BLaER1 (cell line): ENCODE data around the gene SLC13A2.

ENCODE experiments used
- H3K27ac ChIP-seq: shearing (Covaris generic); formaldehyde crosslinking; 2 replicates; pipeline ENCODE4 v1.8.1; 2022
- H3K27me3 ChIP-seq: shearing (Covaris generic); formaldehyde crosslinking; 2 replicates; pipeline ENCODE4 v1.8.1; 2022
- H3K36me3 ChIP-seq: shearing (Covaris generic); formaldehyde crosslinking; 2 replicates; pipeline ENCODE4 v1.8.1; 2022
- H3K4me1 ChIP-seq: shearing (Covaris generic); formaldehyde crosslinking; 2 replicates; pipeline ENCODE4 v1.8.1; 2022
- H3K4me2 ChIP-seq: shearing (Covaris generic); formaldehyde crosslinking; 2 replicates; pipeline ENCODE4 v1.8.1; 2022
- H3K4me3 ChIP-seq: shearing (Covaris generic); formaldehyde crosslinking; 2 replicates; pipeline ENCODE4 v1.8.1; 2022
- H3K9ac ChIP-seq: shearing (Covaris generic); formaldehyde crosslinking; 2 replicates; pipeline ENCODE4 v1.8.1; 2022
- H3K9me3 ChIP-seq: shearing (Covaris generic); formaldehyde crosslinking; 2 replicates; pipeline ENCODE4 v1.8.1; 2022
- H4K20me1 ChIP-seq: shearing (Covaris generic); formaldehyde crosslinking; 2 replicates; pipeline ENCODE4 v1.8.1; 2022
- Cebpa-rat ChIP-seq: shearing (Covaris generic); IDR thresholded peaks from 2 replicates; pipeline ENCODE4 v1.8.1; 2022

The SLC13A2 gene

GRCh38 chr17:28544402-28545140 lies 71.1 kb downstream of the SLC13A2 start:
- Histone ChIP-seq H3K27ac (no peak overlapping the region), H3K4me1 (peaks cover 50% of the 10 kb centered on the region), H3K4me3 (no peak overlapping the region), H3K36me3 (peaks cover 9% of the 10 kb centered on the region), H3K9me3 (no peaks in the 10 kb centered on the region), H3K9ac (no peak overlapping the region), H3K27me3 (no peaks in the 10 kb centered on the region), H3K4me2 (peak overlapping the region; percentile 63), H4K20me1 (peaks cover 2% of the 10 kb centered on the region; the same call in 1 of the 2 replicates)
- no peak for TF ChIP-seq Cebpa-rat

GRCh38 chr17:28545141-28545503 lies 71.7 kb downstream of the SLC13A2 start:
- Histone ChIP-seq H3K4me1 (peaks cover 56% of the 10 kb centered on the region), H3K27ac (no peak overlapping the region), H3K36me3 (peaks cover 9% of the 10 kb centered on the region), H3K4me2 (no peak overlapping the region), H3K9me3 (no peaks in the 10 kb centered on the region), H3K4me3 (no peak overlapping the region), H3K27me3 (no peaks in the 10 kb centered on the region), H4K20me1 (peaks cover 7% of the 10 kb centered on the region; the same call in 1 of the 2 replicates), H3K9ac (no peak overlapping the region)
- TF ChIP-seq Cebpa-rat, result no peak

GRCh38 chr17:28545787-28546415 lies 72.5 kb downstream of the SLC13A2 start:
- Histone ChIP-seq H3K4me1 (peaks cover 59% of the 10 kb centered on the region), H3K36me3 (peaks cover 9% of the 10 kb centered on the region), H3K9me3 (no peaks in the 10 kb centered on the region), H3K9ac (no peak overlapping the region), H3K27me3 (no peaks in the 10 kb centered on the region), H3K27ac (no peak overlapping the region), H3K4me3 (no peak overlapping the region), H3K4me2 (no peak overlapping the region), H4K20me1 (peaks cover 15% of the 10 kb centered on the region)
- TF ChIP-seq Cebpa-rat, result no peak

- no peaks in the 10 kb centered on the region for H3K27me3 ChIP-seq
- peak overlapping the region; percentile 36; the same call in 1 of the 2 replicates for H3K9ac ChIP-seq
- H3K4me3 ChIP-seq, result no peak overlapping the region
- peak overlapping the region; percentile 77 for H3K27ac ChIP-seq
- H3K4me2 ChIP-seq, result peak overlapping the region; percentile 95
- H4K20me1 ChIP-seq, result peaks cover 26% of the 10 kb centered on the region
- H3K9me3 ChIP-seq, result no peaks in the 10 kb centered on the region
- no peak for TF ChIP-seq Cebpa-rat
- peaks cover 69% of the 10 kb centered on the region for H3K4me1 ChIP-seq
- H3K36me3 ChIP-seq, result peaks cover 9% of the 10 kb centered on the region
Observed at GRCh38 chr17:28547096-28547622, 73.7 kb downstream of the SLC13A2 start.
